NCI-H1436 treated with DMSO at 0.1 percent for 48 hours (cell line): ENCODE results near the gene PSMD5.

Experiments
- DNase-seq: peaks from one replicate; lab custom pipeline; 2025; lab: John Stamatoyannopoulos, UW

PSMD5 gene

DNA sequence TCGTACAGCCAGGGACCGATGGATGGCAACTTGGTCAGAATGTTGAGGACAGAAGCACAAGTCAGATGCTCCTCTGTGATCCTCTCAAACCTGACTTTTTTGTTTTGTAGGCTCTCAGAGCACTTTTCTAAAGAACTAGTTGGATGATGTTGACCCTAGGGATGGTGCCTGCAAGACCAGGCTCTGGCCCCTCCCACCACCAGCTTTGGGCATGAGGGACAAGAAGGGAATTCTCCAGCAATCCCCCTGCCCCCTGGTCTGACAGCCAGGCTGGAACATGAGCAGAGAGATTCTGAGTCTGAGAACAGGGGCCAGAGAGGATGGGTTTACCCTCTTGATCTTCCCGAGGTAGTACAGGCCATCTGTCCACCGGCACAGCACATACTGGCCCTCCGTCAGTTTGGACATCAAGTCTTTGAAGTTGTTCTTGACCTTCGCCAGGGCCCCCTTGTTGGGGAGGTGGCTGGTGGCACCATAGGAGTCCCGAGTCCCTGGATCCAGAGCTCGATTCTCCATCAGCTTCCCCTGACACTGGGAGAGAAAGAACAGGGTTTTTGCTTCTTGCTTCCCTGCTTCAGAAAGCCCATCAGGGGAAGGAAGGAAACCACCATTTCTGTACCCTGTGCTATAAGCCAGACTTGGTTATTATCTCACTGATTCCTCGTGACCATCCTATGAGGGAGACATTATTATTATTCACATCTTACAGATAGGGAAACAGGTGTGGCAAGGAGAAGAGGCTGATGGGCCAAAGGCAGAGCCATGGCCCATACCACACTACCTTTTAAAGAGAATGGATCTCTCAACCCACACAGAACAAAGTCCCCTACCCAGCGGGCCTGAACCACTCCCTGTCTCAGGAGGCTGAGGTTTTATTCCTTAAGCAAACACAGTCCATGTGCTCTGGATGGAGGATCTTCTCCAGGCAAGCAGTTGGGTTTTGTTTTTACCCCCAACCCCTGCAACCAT is 31.8 kb upstream of the PSMD5 start:
- no peak for DNase-seq

GRCh38 chr9:120873512-120873911 is 30.8 kb upstream of the PSMD5 start:
- no peak for DNase-seq

DNA sequence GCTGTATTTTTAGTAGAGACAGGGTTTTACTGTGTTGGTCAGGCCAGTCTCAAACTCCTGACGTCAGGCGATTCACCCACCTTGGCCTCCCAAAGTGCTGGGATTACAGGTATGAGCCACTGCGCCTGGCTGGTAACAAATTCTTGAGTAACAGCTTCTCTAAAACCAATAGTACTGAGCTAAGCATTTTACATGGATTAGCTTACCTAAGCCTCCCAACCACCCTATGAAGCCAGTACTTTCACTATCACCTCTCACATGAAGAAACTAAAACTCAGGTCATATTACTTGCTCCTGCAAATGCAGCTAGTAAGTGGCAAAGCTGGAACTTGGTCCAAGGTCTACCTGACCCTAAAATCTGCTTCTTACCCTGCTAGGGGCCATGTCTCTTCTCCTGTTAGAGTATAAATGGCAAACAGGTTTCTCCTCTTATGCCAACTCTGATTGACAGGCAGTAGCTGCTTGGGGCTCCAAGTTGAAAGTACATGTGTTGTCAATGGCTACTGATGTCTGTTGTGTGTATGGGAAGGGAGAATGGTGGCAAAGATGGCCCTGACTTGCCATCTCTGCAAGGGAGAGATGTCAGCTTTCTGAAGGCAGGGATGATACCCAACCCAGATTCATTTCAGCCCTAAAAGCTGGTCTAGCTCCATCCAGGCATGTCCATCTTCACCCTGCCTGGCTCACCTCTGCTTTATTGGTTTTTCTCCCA is 30.2 kb upstream of the PSMD5 start:
- DNase-seq = no peak

DNA sequence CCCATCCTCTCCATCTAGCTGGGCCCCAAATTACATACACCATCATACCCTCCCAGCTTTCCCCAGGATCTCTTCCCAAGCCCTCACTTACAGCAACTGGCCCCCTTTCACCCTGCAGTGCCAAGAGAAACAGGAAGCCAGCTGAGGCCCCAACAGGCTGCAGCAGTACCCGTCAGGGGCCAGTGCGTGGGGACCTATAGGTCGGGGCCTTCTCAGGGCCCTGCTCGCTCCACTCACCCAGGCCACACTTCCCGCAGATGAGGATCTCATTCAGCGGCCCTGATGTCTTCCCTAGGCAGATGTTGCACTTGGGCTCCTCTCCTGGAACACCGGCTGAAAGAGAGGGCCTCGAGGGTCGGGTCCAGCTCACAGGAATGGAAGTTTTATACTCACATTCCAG is 27.5 kb upstream of the PSMD5 start:
- no peak for DNase-seq

- DNase-seq = no peak
Observed at GRCh38 chr9:120869726-120870125, 27.0 kb upstream of the PSMD5 start.

- DNase-seq = no peak
Observed at GRCh38 chr9:120869360-120869687, 26.6 kb upstream of the PSMD5 start.

DNA sequence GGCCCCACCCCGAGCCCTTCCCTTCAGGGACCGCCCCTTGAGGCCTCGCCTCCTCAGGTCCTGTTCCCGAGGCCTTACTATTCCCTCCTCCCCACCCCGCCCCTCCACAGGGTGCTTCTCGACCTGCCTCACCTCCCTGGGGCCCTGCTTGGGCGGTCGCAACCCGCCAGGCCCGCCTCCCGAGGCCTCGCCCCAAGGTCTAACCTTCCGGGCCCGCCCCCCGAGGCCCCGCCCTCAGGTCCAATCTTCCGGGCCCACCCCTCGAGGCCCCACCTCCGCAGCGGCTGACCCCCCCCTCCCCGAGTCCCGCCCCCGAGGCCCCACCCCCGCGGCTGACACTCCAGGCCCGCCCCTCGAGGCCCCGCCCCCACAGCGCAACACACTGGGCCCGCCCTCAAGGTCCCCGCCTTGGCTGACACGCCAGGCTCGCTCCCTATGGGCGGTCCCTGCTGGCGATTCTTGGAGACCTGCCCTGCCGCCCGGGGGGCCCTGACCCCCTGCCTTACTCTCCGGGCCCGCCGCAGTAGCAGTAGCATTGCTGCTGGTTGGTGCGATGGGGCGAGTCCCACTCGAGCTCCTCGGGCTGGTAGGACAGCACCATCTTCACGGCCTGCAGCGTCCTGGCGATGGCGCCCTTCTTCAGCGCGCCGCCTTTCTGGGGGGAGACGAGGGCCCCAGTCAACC is 26.1 kb upstream of the PSMD5 start:
- peak; percentile 37 for DNase-seq

DNA sequence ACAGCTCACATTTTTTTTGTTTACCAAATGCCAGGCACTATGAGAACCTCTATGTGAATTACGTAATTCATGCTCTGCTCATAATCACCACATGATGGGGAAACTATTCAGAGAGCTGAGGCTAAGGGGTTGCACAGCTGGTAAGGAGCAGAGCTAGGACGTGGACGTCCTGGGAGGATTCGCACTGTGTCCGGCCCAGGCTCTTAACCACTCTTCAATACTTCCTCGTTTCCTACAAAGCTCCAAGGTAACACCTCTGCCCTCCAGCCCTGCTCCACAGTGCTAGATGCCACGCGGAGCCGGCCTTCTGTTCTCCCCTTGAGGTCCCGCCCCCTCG is 25.6 kb upstream of the PSMD5 start:
- DNase-seq = no peak

GRCh38 chr9:120867676-120868338 is 25.1 kb upstream of the PSMD5 start:
- DNase-seq = no peak

DNA sequence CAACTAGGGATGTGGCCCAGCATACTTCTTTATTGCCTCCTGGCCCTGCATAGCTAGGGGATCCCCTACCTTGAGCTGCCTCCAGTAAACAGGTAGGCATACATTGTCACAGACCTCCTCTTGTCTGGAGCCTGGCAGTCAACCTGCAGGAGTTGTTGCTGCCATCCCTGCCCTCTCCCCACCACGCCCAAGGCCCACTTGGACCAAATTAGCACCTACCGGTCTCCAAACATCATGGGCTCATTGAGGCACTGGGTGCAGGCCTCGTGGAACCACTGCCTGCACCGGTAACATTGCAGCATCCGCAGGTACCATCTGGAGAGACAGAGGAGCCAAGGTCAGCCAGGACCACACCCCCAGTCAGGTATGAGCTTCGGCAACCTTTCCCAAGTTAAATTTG is 23.9 kb upstream of the PSMD5 start:
- DNase-seq = no peak

GRCh38 chr9:120865809-120866208 is 23.1 kb upstream of the PSMD5 start:
- no peak for DNase-seq

- DNase-seq = no peak
Observed at GRCh38 chr9:120865176-120865575, 22.5 kb upstream of the PSMD5 start.

DNA sequence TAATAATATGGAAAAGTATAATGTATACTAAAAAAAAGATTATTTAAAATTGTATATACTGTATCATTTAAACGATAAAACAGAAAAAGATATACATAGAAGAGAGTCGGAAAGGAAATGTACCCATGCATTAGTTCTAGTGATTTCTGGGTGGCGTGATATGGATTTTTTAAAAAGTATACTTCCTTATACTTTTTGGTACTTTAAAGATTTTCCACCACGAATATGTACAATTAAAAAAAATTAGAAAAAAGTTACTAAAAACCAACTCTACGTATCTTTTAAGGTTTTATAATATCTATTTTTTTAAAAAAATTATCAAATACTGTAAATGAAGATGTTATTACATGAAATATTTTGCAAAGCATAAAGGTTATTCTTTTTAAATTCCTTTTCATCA is 22.0 kb upstream of the PSMD5 start:
- DNase-seq = no peak

DNA sequence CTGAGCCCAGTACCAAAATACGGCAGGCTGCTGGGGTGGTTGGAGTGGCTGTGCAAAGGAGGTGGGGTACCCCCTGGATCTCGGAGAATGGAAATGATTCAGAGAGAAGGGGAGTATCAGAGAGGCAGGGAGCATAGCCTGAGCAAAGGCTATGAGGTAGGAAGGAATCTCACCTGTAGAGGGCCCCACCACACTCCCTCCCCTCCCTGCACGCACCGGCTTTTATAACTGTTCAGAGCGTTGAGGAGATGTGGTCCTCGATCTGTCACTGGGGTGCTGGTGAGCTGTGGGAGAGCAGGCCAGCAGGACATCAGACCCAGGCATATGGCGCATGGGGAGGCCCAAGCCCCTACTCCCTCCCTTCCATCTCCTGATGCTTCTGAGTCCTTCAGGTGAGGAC is 21.1 kb upstream of the PSMD5 start:
- DNase-seq = no peak

GRCh38 chr9:120862452-120862851 is 19.7 kb upstream of the PSMD5 start:
- DNase-seq = no peak

GRCh38 chr9:120861935-120862334 is 19.2 kb upstream of the PSMD5 start:
- DNase-seq = no peak

DNA sequence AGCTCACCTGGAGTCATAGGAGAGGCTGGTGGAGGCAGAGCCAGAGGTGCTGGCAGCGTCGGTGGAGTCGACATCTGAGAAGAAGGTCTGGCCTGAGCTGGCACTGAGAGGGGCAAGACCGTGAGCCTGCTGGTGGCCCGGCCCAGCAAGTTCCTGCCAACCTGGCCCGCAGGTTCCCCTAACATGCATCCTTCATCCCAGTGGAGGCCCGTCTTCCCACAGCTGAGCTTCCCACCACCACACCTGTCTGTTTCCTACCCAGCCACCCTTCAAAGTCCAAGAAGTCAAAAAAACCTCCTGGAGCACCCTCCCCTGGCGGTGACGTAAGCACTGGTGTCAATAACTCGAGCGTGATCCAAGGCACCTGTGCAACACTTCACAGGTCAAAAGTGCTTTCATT is 17.4 kb upstream of the PSMD5 start:
- DNase-seq = no peak

DNA sequence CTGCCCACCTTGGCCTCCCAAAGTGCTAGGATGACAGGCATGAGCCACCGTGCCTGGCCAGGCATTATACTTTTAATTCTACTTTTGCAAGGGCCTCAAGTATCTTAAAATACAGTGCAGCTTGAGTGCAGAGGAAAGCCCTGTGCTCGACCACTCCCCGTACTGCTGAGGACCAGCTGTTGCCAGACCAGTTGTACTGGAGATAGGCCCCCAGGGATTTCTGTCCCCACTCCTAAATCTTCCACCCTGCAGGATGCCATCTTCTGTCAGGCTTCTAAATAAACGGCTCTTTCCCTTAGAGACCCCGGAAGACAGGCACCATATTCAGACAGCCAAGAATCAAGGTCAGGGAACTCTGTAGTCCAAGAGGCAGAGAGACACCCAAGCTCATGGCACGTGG is 16.6 kb upstream of the PSMD5 start:
- DNase-seq = no peak

GRCh38 chr9:120857902-120858301 is 15.2 kb upstream of the PSMD5 start:
- DNase-seq = no peak

DNA sequence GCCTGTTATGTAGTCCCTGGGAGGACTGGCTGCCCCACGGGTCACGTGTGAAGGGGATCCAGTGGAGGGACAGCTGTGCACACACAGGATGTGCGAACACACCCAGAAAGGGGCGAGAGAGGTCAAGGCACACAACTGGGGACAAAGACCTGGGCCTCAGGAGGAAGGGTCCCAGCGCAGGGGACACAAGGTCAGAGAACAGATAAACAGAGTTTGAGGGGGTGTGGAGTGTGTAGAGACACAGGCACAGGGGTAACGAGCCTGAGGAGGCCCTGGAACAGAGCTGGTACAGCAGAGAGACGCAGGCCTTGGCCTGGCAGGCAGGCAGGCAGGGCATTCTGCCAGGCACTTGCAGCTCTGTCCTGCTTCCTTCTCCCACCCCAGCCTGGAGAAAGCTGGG is 14.8 kb upstream of the PSMD5 start:
- no peak for DNase-seq

DNA sequence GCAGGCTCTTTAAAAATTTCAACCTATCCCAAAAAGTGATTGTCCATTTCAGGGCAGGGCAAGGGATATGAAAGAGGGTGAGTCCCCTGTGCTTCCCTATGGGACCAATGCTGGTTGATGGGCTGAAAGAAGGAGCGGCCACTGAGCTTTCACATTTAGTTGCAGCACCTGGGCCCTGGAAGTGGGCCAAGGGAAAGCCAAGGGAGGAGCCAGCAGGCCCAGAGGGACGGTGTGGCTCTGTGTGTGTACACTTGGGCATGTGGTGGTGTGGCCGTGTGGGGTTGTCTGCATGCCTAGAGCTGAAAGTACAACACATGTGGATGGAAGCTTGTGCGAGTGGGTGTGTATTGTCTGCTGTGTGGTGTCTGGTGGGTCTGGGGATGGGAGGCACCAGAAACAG is 14.0 kb upstream of the PSMD5 start:
- DNase-seq = no peak

- no peak for DNase-seq
Observed at GRCh38 chr9:120855827-120856670, 13.3 kb upstream of the PSMD5 start.
